ENCODE measurements around the gene ADARB2. TPM values are rescaled to one million over a fixed set of nuclear protein-coding genes. Genes with fewer than 3 reads are reported as not detected.
"Not testable (repeated sequence)": the region's sequence is repeated elsewhere in the genome, so short reads cannot be mapped to it uniquely, and the experiment has no call there.

The ADARB2 gene
- total RNA-seq, 1 donor from 2014 or later = 0.08 TPM

DNA sequence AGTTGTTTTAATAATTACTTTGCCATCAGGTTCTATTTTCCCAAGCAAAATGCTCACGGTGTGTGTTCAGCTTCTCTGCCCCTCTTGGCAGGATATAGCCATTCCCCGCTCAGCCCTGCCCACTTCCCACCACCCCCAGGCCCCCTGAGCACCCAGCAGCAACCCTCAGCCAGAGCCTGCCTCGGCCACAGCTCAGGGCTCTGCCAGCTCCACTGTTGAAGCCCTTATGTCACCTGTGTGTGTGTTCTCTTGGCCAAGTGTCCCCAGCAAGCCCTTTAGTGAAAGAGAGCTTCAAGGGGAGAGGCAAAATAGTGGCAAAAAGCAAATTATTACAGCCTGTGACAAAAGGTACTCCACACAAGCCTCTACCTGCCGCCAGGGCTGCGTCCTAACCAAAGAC, 275.3 kb downstream of the ADARB2 start:
- Histone ChIP-seq H3K36me3 (ENCODE audit: control insufficient read depth, insufficient read depth, low read length) (no peaks in the 10 kb centered on the region), H3K27me3 (ENCODE audit: control insufficient read depth, insufficient read depth, low read length) (peaks cover 27% of the 10 kb centered on the region), H3K4me3 (ENCODE audit: low read depth, low read length) (no peak overlapping the region)
- no peak for DNase-seq (ENCODE audit: low read depth)
- TF ChIP-seq, protein P1, sequence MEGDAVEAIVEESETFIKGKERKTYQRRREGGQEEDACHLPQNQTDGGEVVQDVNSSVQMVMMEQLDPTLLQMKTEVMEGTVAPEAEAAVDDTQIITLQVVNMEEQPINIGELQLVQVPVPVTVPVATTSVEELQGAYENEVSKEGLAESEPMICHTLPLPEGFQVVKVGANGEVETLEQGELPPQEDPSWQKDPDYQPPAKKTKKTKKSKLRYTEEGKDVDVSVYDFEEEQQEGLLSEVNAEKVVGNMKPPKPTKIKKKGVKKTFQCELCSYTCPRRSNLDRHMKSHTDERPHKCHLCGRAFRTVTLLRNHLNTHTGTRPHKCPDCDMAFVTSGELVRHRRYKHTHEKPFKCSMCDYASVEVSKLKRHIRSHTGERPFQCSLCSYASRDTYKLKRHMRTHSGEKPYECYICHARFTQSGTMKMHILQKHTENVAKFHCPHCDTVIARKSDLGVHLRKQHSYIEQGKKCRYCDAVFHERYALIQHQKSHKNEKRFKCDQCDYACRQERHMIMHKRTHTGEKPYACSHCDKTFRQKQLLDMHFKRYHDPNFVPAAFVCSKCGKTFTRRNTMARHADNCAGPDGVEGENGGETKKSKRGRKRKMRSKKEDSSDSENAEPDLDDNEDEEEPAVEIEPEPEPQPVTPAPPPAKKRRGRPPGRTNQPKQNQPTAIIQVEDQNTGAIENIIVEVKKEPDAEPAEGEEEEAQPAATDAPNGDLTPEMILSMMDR (IDR thresholded peaks at IDR 0.05; ENCODE audit: insufficient read depth, low read length, poor library complexity, severe bottlenecking) = no peak

DNA sequence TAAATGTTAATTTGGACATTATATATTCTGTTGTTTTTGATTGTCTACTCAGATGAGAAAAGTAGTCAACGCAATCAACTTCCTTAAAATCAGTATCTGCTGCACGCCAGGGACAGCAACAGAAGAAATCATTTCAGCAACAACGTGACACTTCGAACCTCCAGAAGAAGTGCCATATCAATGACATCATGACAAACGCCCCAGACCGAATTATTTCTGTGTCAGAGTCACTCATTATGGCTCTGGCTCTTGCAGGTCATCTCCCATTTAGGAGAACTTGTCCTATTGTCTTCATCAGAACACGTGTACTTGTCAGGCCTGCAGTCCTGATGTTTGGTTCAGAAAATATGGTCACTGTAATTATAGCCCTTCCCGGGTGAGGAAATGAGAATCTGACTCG, 276.3 kb downstream of the ADARB2 start:
- no peak overlapping the region for H3K4me3 ChIP-seq (ENCODE audit: low read depth, low read length)
- no peak for DNase-seq (ENCODE audit: low read depth)
- TF ChIP-seq, protein P1 (IDR thresholded peaks at IDR 0.05; ENCODE audit: insufficient read depth, low read length, poor library complexity, severe bottlenecking) = no peak
- H3K36me3 ChIP-seq (ENCODE audit: control insufficient read depth, insufficient read depth, low read length) = no peaks in the 10 kb centered on the region
- H3K27me3 ChIP-seq (ENCODE audit: control insufficient read depth, insufficient read depth, low read length) = peaks cover 24% of the 10 kb centered on the region

DNA sequence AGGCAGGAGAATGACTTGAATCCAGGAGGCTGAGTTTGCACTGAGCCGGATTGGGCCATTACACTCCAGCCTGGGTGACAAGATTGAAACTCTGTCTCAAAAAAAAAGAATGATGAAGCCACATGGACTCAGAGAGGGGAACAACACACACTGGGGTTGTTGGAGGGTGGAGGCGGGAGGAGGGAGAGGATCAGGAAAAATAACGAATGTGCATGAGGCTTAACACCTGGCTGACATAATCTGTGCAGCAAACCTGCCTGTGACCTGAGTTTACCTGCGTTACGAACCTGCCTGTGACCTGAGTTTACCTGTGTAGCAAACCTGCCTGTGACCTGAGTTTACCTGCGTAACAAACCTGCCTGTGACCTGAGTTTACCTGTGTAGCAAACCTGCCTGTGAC, 277.7 kb downstream of the ADARB2 start:
- peaks cover 13% of the 10 kb centered on the region for H3K27me3 ChIP-seq (ENCODE audit: control insufficient read depth, insufficient read depth, low read length)
- not testable (repeated sequence) for H3K36me3 ChIP-seq (ENCODE audit: control insufficient read depth, insufficient read depth, low read length); DNase-seq (ENCODE audit: low read depth); H3K4me3 ChIP-seq (ENCODE audit: low read depth, low read length)

DNA sequence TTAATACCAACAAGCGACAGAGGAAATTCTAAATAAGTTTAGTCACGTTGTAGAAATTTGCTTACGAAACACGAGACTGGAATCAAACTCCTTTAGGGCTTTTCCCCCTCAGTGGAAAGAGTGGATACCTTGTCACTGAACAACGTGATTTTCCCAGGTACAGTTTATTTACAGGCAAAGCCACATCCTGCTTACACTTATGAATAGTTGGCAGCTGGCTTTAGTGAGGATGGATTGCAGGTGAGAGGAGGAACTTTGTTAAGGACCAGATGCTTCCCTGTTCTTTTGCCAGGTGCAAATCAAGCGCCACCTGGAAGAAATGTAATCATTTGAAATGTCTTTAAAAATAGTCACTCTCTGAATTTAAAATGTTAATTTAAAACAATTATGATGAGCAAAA, 282.4 kb downstream of the ADARB2 start:
- TF ChIP-seq, protein P1 (IDR thresholded peaks at IDR 0.05; ENCODE audit: insufficient read depth, low read length, poor library complexity, severe bottlenecking) = no peak
- Histone ChIP-seq H3K36me3 (ENCODE audit: control insufficient read depth, insufficient read depth, low read length) (no peaks in the 10 kb centered on the region), H3K27me3 (ENCODE audit: control insufficient read depth, insufficient read depth, low read length) (no peaks in the 10 kb centered on the region), H3K4me3 (ENCODE audit: low read depth, low read length) (no peak overlapping the region)
- DNase-seq (ENCODE audit: low read depth) = no peak

DNA sequence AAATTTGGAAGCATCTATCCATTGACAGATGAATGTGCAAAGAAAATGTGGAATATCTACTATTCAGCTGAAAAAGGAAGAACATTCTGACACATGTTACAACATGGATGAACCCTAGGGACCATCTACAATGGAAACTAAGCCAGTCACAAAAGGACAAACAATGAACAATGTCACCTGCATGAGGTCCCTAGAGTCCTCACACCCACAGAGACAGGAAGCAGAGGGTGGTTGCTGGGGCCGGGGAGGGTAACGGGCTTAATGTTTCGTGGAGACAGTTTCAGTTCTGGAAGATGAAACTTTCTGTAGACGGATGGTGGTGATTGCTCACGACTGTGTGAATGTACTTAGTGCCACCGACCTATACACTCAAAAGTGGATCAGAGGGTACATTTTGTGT, 282.9 kb downstream of the ADARB2 start:
- TF ChIP-seq, protein P1 (IDR thresholded peaks at IDR 0.05; ENCODE audit: insufficient read depth, low read length, poor library complexity, severe bottlenecking) = no peak
- no peak for DNase-seq (ENCODE audit: low read depth)
- H3K36me3 ChIP-seq (ENCODE audit: control insufficient read depth, insufficient read depth, low read length) = no peaks in the 10 kb centered on the region
- H3K4me3 ChIP-seq (ENCODE audit: low read depth, low read length) = no peak overlapping the region
- H3K27me3 ChIP-seq (ENCODE audit: control insufficient read depth, insufficient read depth, low read length) = no peaks in the 10 kb centered on the region

DNA sequence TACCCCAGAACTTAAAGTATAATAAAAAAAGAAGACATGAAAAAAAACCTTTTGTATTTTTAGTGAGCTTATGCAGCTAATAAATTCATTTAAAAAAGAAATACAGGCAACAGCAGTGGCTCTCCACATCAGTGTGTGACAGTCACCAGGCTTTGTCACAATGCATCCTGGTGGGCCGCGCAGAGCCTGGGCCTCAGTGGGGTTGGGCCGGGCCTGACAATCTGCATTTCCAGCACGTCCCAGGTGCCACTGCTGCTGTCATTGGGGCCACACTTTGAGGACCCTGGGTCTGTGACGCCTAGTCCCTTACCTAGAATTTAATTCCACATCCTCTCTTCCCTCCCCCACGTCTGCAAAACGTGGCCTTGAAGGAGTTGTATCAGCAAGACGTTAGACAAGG, 284.5 kb downstream of the ADARB2 start:
- Histone ChIP-seq H3K27me3 (ENCODE audit: control insufficient read depth, insufficient read depth, low read length) (no peaks in the 10 kb centered on the region), H3K4me3 (ENCODE audit: low read depth, low read length) (no peak overlapping the region), H3K36me3 (ENCODE audit: control insufficient read depth, insufficient read depth, low read length) (no peaks in the 10 kb centered on the region)
- DNase-seq (ENCODE audit: low read depth) = no peak
- TF ChIP-seq, protein P1 (IDR thresholded peaks at IDR 0.05; ENCODE audit: insufficient read depth, low read length, poor library complexity, severe bottlenecking) = no peak

Measured in kidney epithelial cell (primary cell).